ENCODE measurements around the gene C15orf61. TPM values are rescaled to one million over a fixed set of nuclear protein-coding genes. Genes with fewer than 3 reads are reported as not detected.

C15orf61 gene
- total RNA-seq, 2 experiments from 2014 or later, result 5.5 to 7.6 TPM

- H3K4me3 Mint-ChIP-seq, result no peak overlapping the region
- H3K9me3 Mint-ChIP-seq, result no peaks in the 10 kb centered on the region
- POLR2A ChIA-PET, result no interaction called here
- H3K27ac Mint-ChIP-seq, result no peak overlapping the region
- no peak for DNase-seq
- H3K4me1 Mint-ChIP-seq, result peaks cover 8% of the 10 kb centered on the region
- H3K36me3 Mint-ChIP-seq, result peaks cover 18% of the 10 kb centered on the region
- H3K27me3 Mint-ChIP-seq, result no peaks in the 10 kb centered on the region
- no peak for ATAC-seq (ENCODE audit: low read depth)
Observed at GRCh38 chr15:67569668-67570067, 48.7 kb downstream of the C15orf61 start.

- H3K9me3 Mint-ChIP-seq, result no peaks in the 10 kb centered on the region
- no peaks in the 10 kb centered on the region for H3K27me3 Mint-ChIP-seq
- DNase-seq, result no peak
- H3K36me3 Mint-ChIP-seq, result peaks cover 16% of the 10 kb centered on the region
- H3K4me3 Mint-ChIP-seq, result no peak overlapping the region
- ATAC-seq (ENCODE audit: low read depth), result no peak
- peaks cover 3% of the 10 kb centered on the region for H3K4me1 Mint-ChIP-seq
- no peak overlapping the region for H3K27ac Mint-ChIP-seq
- POLR2A ChIA-PET, result no interaction called here
Observed at GRCh38 chr15:67570875-67571647, 50.1 kb downstream of the C15orf61 start.

- Mint-ChIP-seq H3K27me3 (no peaks in the 10 kb centered on the region), H3K4me3 (no peak overlapping the region), H3K4me1 (peaks cover 3% of the 10 kb centered on the region), H3K36me3 (peaks cover 16% of the 10 kb centered on the region), H3K9me3 (no peaks in the 10 kb centered on the region), H3K27ac (no peak overlapping the region)
- DNase-seq (no peak), ATAC-seq (ENCODE audit: low read depth) (no peak)
- POLR2A ChIA-PET, result no interaction called here
Observed at GRCh38 chr15:67571648-67572415, 50.9 kb downstream of the C15orf61 start.

GRCh38 chr15:67573194-67573593 lies 52.3 kb downstream of the C15orf61 start:
- Mint-ChIP-seq H3K27ac (no peak overlapping the region), H3K36me3 (peaks cover 14% of the 10 kb centered on the region), H3K27me3 (no peaks in the 10 kb centered on the region), H3K4me1 (peaks cover 3% of the 10 kb centered on the region), H3K4me3 (no peak overlapping the region), H3K9me3 (no peaks in the 10 kb centered on the region)
- no peak for ATAC-seq (ENCODE audit: low read depth)
- no peak for DNase-seq
- POLR2A ChIA-PET, result no interaction called here

- DNase-seq (no peak), ATAC-seq (ENCODE audit: low read depth) (no peak)
- Mint-ChIP-seq H3K4me1 (peaks cover 3% of the 10 kb centered on the region), H3K27ac (no peak overlapping the region), H3K36me3 (peaks cover 12% of the 10 kb centered on the region), H3K4me3 (no peak overlapping the region), H3K9me3 (no peaks in the 10 kb centered on the region), H3K27me3 (no peaks in the 10 kb centered on the region)
- POLR2A ChIA-PET, result no interaction called here
Observed at GRCh38 chr15:67575039-67575502, 54.1 kb downstream of the C15orf61 start.

- Mint-ChIP-seq H3K27me3 (no peaks in the 10 kb centered on the region), H3K4me3 (no peak overlapping the region), H3K27ac (no peak overlapping the region), H3K36me3 (peaks cover 8% of the 10 kb centered on the region), H3K4me1 (peaks cover 2% of the 10 kb centered on the region), H3K9me3 (no peaks in the 10 kb centered on the region)
- POLR2A ChIA-PET, result no interaction called here
- ATAC-seq (ENCODE audit: low read depth) (no peak), DNase-seq (no peak)
Observed at GRCh38 chr15:67578020-67578600, 57.2 kb downstream of the C15orf61 start.

- Mint-ChIP-seq H3K4me1 (peaks cover 2% of the 10 kb centered on the region), H3K27ac (no peak overlapping the region), H3K36me3 (peaks cover 6% of the 10 kb centered on the region), H3K9me3 (no peaks in the 10 kb centered on the region), H3K4me3 (no peak overlapping the region), H3K27me3 (no peaks in the 10 kb centered on the region)
- POLR2A ChIA-PET, result no interaction called here
- DNase-seq (no peak), ATAC-seq (ENCODE audit: low read depth) (no peak)
Observed at GRCh38 chr15:67579164-67579563, 58.2 kb downstream of the C15orf61 start.

Other genes with a start within 250 kb of the C15orf61 start
- gene MAP2K5, start 21.6 kb downstream of the C15orf61 start, total RNA-seq, result 10 to 100 TPM; 25.8 to 29.9 TPM

All from activated naive CD8-positive, alpha-beta T cell treated with anti-CD3 and anti-CD28 coated beads, Interleukin-2, amount 10 ng/mL, durations not matched to agents 7 days and 5 days (primary cell).